Activated T-cell treated with anti-CD3 and anti-CD28 coated beads, Interleukin-2, amount 50 U/mL, for 24 hours (primary cell): ENCODE results near the gene SIRT7.

Source experiments
- DNase-seq: peaks from one replicate; pipeline ENCODE4 v3.0.0-alpha.2; 2020
- H3K27ac Mint-ChIP-seq: 2 replicates; pipeline ENCODE4 v1.8.0; 2020; ENCODE audit warnings: mild to moderate bottlenecking, mixed read lengths
- H3K27me3 Mint-ChIP-seq: 2 replicates; pipeline ENCODE4 v1.8.0; 2020; ENCODE audit warnings: mixed read lengths
- H3K36me3 Mint-ChIP-seq: 2 replicates; pipeline ENCODE4 v1.8.0; 2020; ENCODE audit warnings: low read depth, mixed read lengths
- H3K4me1 Mint-ChIP-seq: 2 replicates; pipeline ENCODE4 v1.8.0; 2020; ENCODE audit warnings: low read depth, mixed read lengths
- H3K4me3 Mint-ChIP-seq: 2 replicates; pipeline ENCODE4 v1.8.0; 2020; ENCODE audit warnings: mild to moderate bottlenecking, moderate library complexity, mixed read lengths
- H3K9me3 Mint-ChIP-seq: 2 replicates; pipeline ENCODE4 v1.8.0; 2020; ENCODE audit warnings: mixed read lengths

SIRT7 gene

GRCh38 chr17:81942167-81942553 is 24.2 kb upstream of the SIRT7 start:
- Mint-ChIP-seq H3K9me3 (no peaks in the 10 kb centered on the region), H3K4me1 (peaks cover 11% of the 10 kb centered on the region), H3K27me3 (peaks cover 11% of the 10 kb centered on the region), H3K4me3 (no peak overlapping the region), H3K27ac (no peak overlapping the region), H3K36me3 (no peaks in the 10 kb centered on the region)
- DNase-seq = no peak

DNA sequence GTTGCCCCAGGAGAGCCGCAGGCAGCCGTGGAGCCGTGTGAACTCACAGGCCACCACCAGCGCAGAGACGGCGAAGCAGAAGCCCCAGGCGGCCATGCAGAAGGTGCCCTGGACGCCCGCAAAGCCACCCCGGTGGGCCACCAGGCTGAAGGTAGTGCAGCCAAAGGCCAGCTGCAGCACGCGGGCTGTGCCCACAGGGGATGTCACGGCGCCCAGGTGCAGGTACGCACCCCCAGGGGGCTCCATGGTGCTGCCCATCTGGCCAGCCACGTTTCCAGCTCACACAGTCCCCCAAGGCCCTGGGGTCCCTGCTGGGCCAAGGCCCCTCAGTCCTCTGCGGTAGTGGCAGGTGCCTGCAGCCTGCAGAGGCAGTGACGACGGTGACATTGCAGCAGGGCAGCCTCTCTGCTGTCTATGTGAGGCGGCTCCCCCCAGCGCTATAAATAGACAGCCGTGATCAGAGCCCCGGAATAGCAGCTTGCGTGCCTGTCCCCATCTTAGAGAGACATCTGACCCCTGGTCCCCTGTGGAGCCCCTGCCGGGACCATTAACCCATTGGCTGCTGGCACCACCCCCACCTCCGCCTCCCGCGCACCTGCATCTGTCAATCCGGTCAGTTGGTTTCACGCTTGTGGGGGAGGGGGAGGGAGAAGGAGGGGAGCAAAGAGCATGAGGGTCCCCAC is 23.6 kb upstream of the SIRT7 start:
- no peak for DNase-seq
- Mint-ChIP-seq H3K36me3 (peaks cover under 1% of the 10 kb centered on the region), H3K4me1 (peaks cover 11% of the 10 kb centered on the region), H3K27ac (no peak overlapping the region), H3K9me3 (no peaks in the 10 kb centered on the region), H3K4me3 (no peak overlapping the region), H3K27me3 (peaks cover 11% of the 10 kb centered on the region)

GRCh38 chr17:81940538-81941483 is 22.8 kb upstream of the SIRT7 start:
- Mint-ChIP-seq H3K4me1 (peaks cover 17% of the 10 kb centered on the region), H3K27ac (no peak overlapping the region), H3K27me3 (peaks cover 11% of the 10 kb centered on the region), H3K9me3 (no peaks in the 10 kb centered on the region), H3K36me3 (peaks cover 9% of the 10 kb centered on the region), H3K4me3 (no peak overlapping the region)
- DNase-seq = no peak

DNA sequence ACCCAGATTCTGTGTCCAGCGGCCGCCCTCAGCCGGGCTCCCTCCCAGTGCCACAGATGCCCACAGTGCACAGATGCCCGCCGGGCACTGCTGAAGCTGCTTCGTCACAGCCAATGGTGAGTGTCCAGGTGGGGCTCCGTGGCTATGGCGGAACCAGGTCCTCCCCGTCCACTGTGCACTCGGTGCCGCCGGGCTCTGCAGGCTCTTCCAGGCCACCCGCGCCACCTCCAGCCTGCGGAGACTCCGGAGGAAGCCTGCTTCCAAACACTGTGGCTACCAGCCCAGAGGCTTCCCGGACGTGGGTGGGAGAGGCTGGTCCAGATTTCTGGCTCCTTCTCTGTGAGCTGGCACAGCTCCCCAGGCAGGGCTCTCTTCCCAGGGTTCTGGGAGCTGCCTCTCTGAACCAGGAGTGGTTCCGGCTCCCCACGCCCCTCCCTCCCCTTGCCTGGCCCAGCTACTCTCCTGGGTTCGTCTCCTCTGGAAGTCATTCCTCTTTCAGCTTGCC is 22.0 kb upstream of the SIRT7 start:
- Mint-ChIP-seq H3K9me3 (no peaks in the 10 kb centered on the region), H3K4me3 (no peak overlapping the region), H3K4me1 (peaks cover 24% of the 10 kb centered on the region), H3K27ac (no peak overlapping the region), H3K27me3 (peaks cover 11% of the 10 kb centered on the region), H3K36me3 (peaks cover 18% of the 10 kb centered on the region)
- DNase-seq = no peak

- H3K9me3 Mint-ChIP-seq = no peaks in the 10 kb centered on the region
- peaks cover 11% of the 10 kb centered on the region for H3K27me3 Mint-ChIP-seq
- no peak overlapping the region for H3K27ac Mint-ChIP-seq
- peaks cover 25% of the 10 kb centered on the region for H3K36me3 Mint-ChIP-seq
- DNase-seq = no peak
- peaks cover 26% of the 10 kb centered on the region for H3K4me1 Mint-ChIP-seq
- no peak overlapping the region for H3K4me3 Mint-ChIP-seq
Measured at GRCh38 chr17:81939218-81939617, 21.2 kb upstream of the SIRT7 start.

DNA sequence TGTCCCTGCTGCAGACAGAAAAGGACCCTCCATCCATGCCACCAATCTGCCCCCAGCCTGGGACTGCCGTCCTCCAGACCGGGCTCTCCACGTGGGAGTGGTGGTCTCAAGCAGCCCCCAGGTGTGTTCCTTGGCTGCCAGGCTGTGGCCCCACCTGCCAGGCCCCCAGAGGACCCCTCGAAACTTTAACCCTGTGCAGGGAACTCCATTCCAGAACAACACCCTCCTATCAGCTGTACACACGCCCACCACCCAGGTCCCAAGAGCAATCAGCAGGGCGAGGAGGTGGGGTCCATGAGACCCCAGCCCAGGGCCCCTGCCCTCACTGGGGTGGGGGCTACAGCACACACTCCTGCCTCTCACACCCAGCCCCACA is 17.7 kb upstream of the SIRT7 start:
- Mint-ChIP-seq H3K27ac (peak overlapping the region; percentile 55), H3K4me3 (peak overlapping the region; percentile 90), H3K36me3 (peaks cover 42% of the 10 kb centered on the region), H3K4me1 (peaks cover 39% of the 10 kb centered on the region), H3K27me3 (peaks cover 10% of the 10 kb centered on the region), H3K9me3 (no peaks in the 10 kb centered on the region)
- no peak for DNase-seq

DNA sequence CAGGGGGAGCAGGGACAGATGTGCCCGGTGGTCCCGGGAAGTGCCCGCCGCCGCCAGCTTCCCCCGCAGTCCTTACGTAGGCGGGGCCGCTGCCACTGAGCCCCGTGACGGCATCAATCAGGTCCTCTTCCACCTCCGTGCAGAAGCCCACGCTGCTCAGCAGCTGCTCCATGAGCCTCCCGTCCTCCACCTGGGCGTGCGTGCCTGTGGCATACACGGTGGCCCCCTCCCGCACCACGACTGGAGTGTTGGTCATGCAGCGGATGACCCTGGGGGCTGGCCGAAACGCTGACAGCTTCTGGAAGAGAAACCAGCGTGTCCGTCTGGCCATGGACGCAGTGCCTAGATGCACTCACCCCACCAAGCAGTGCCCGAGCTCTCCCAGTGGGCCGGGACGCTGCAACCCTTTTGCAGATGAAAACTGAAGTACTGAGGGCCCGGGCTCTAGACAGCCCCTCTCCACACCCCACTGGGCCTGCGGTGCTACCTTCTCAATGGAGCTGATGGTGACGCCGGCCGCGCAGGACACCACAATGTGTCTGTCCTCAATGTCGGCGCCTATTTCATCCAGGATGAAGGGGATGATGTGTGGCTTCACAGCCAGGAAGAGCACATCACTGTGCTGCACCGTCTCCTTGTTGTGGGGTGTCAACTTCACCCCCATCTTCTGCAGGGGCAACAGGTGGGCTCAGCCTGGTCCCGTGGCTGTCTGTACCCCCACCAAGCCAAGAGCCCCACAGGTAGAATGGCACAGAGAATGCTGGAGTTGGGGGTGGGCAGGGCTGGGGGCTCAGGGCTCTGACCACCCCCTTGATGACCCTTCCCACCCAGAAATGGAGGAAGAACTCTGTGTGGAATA is 17.1 kb upstream of the SIRT7 start:
- peak overlapping the region; percentile 90 for H3K4me3 Mint-ChIP-seq

GRCh38 chr17:81934098-81934757 is 16.3 kb upstream of the SIRT7 start:
- Mint-ChIP-seq H3K27ac (no peak overlapping the region), H3K36me3 (peaks cover 42% of the 10 kb centered on the region), H3K4me3 (peak overlapping the region; percentile 35), H3K9me3 (no peaks in the 10 kb centered on the region), H3K27me3 (peaks cover 8% of the 10 kb centered on the region), H3K4me1 (peaks cover 39% of the 10 kb centered on the region)
- DNase-seq = no peak

More for the DNA sequence above, 17.1 kb upstream of the SIRT7 start:
- Mint-ChIP-seq H3K27me3 (peaks cover 5% of the 10 kb centered on the region), H3K36me3 (peaks cover 42% of the 10 kb centered on the region), H3K27ac (no peak overlapping the region), H3K9me3 (no peaks in the 10 kb centered on the region), H3K4me1 (peaks cover 39% of the 10 kb centered on the region)
- no peak for DNase-seq

- Mint-ChIP-seq H3K27ac (no peak overlapping the region), H3K4me3 (no peak overlapping the region), H3K36me3 (peaks cover 42% of the 10 kb centered on the region), H3K9me3 (no peaks in the 10 kb centered on the region), H3K27me3 (peaks cover 11% of the 10 kb centered on the region), H3K4me1 (peaks cover 43% of the 10 kb centered on the region)
- no peak for DNase-seq
Measured at GRCh38 chr17:81933178-81933699, 15.3 kb upstream of the SIRT7 start.

DNA sequence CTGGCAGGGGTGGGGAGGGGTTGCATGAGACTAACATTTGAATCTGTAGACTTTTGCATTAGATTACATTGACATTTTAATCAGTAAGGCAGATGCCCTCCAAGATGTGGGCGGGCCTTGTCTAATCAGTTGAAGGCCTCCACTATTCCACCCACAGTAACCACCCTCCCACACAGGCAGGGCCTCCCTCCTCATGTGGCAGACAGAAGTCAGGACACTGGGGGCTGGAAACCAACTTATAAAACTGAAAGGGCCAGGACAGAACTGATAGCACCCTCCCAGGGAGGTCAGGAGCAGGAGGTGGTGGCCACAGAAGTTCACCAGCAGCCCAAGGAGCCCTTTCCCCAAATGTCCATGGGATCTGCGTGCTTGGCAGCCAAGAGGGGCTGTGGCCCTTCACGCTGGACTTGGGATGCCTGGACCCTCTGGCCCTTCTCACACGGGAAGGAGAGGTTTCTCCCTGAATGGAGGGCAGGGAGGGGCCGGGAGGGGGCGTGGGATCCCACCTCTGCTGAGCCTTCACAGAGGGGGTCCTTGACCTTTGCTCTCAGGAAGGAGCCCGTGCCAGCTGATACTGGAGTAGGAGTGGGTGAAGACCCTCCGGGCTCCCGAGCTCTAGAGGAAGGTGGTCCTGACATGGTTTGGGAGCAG is 14.5 kb upstream of the SIRT7 start:
- peaks cover 35% of the 10 kb centered on the region for H3K4me1 Mint-ChIP-seq

DNA sequence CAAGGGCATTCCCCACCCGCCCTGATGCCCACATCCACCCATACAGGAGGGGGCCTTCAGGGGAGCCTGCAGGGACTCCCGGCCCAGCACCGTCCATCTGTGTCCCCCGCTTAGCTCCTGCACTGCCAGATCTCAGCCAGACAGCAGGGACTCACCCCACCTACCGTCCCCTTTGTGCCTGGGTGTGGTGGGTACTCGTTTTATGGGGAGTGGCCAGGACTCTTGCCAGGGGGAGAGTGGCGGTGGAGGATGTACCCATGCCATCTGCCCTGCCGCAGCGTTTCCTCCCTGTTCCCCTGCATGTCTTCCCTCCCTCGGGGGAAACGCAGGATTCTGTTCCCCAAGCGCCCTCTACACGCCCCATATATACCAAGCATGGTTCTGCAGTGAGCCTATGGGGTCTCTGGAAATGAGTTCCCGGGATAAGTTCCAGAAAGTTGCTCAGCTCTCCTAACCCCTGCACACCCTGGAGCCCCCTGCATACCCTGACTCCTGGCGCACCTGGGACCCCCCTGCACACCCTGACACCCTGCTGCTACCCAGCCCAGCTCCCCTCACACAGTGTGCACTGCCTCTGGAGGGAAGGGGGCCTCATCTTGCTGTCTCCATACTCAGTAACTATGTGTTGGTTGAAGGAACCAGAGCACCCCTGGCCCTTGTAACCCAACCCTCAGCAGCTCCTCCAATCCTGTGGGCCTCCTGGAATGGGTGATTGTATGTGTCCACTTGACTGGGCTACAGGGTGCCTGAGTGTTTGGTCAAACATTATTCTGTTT is 13.8 kb upstream of the SIRT7 start:
- DNase-seq = no peak
- Mint-ChIP-seq H3K9me3 (no peaks in the 10 kb centered on the region), H3K4me3 (no peak overlapping the region), H3K4me1 (peaks cover 34% of the 10 kb centered on the region), H3K27me3 (peaks cover 11% of the 10 kb centered on the region), H3K27ac (no peak overlapping the region), H3K36me3 (peaks cover 43% of the 10 kb centered on the region)

More for the DNA sequence above, 14.5 kb upstream of the SIRT7 start:
- Mint-ChIP-seq H3K36me3 (peaks cover 42% of the 10 kb centered on the region), H3K9me3 (no peaks in the 10 kb centered on the region), H3K27me3 (peaks cover 11% of the 10 kb centered on the region), H3K27ac (no peak overlapping the region), H3K4me3 (no peak overlapping the region)
- no peak for DNase-seq

DNA sequence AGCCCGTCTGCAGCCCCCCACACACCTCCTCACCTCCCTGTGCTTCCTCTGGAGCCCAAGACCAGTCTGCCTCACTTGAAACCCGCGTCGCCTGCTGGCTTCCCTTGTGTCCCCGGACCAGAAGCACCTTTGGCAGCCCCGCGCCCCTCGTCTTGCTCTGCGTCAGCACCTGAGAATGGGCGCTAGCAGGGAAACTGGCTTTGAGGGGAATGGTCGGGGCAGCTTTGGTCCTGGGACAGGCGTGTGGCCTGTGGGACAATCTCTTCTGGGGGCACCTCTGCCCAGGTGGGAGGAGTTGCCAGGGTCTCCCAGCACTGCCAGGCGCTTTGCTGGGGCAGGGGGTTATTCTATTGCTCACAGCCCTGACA is 13.2 kb upstream of the SIRT7 start:
- Mint-ChIP-seq H3K27ac (no peak overlapping the region), H3K4me1 (peaks cover 35% of the 10 kb centered on the region), H3K27me3 (peaks cover 11% of the 10 kb centered on the region), H3K4me3 (no peak overlapping the region), H3K9me3 (no peaks in the 10 kb centered on the region), H3K36me3 (peaks cover 44% of the 10 kb centered on the region)
- DNase-seq = no peak
